Naive thymus-derived CD8-positive, alpha-beta T cell (primary cell): Measurements from ENCODE around the gene DMBT1. TPM values are rescaled to one million over a fixed set of nuclear protein-coding genes. Genes with fewer than 3 reads are reported as not detected.

Source experiments
- ATAC-seq, 2 donors: fragments of 150-1000 bp; cut with Tn5 transposase in 1 of 2; sonication (Bioruptor Pico), chemical (Tn5 transposase) in 1 of 2; 1 replicate in 1 of 2; 2 replicates in 1 of 2; pipeline ENCODE4 v1.10.0; 2021; ENCODE audit warnings: mild to moderate bottlenecking in 2 of 2, moderate library complexity in 2 of 2
- POLR2A ChIA-PET: fragments of 350-600 bp; sonication (Branson Sonifier 250); formaldehyde crosslinking; loops from one replicate; lab custom pipeline; 2021; ENCODE audit warnings: antibody characterized with exemption; lab: Charles Lee
- DNase-seq, 10 donors: peaks; one replicate each; pipeline versions ENCODE4 v3.0.0 to v3.0.0-alpha.2; 2020 to 2022
- H3K27ac Mint-ChIP-seq, 10 donors: one replicate each; pipeline ENCODE4 v1.8.0; 2020 to 2022; ENCODE audit warnings: mild to moderate bottlenecking in 10 of 10, mixed read lengths in 10 of 10, moderate library complexity in 4 of 10, inconsistent platforms in 1 of 10
- H3K27me3 Mint-ChIP-seq, 5 donors: one replicate each; pipeline ENCODE4 v1.8.0; 2021 to 2022; ENCODE audit warnings: mixed read lengths in 5 of 5
- H3K36me3 Mint-ChIP-seq, 3 donors: one replicate each; pipeline ENCODE4 v1.8.0; 2020 to 2022; ENCODE audit warnings: mixed read lengths in 3 of 3, mild to moderate bottlenecking in 2 of 3, inconsistent platforms in 1 of 3
- H3K4me1 Mint-ChIP-seq, 4 donors: one replicate each; pipeline ENCODE4 v1.8.0; 2021 to 2022; ENCODE audit warnings: mixed read lengths in 4 of 4
- H3K4me3 Mint-ChIP-seq, 10 donors: one replicate each; pipeline ENCODE4 v1.8.0; 2020 to 2022; ENCODE audit warnings: mild to moderate bottlenecking in 10 of 10, mixed read lengths in 10 of 10, moderate library complexity in 6 of 10, inconsistent platforms in 1 of 10
- H3K9me3 Mint-ChIP-seq, 9 donors: one replicate each; pipeline ENCODE4 v1.8.0; 2020 to 2022; ENCODE audit warnings: mixed read lengths in 9 of 9, mild to moderate bottlenecking in 3 of 9, inconsistent platforms in 1 of 9, moderate library complexity in 1 of 9
- polyA plus RNA-seq, 3 donors: library from polyadenylated mRNA; unstranded; fragments of 300-500 nt; fragmentation: Illumina TruSeq; gene quantifications; one replicate each; pipeline ENCODE4 v1.2.3, GENCODE V29; 2021
- total RNA-seq, 8 experiments: library from RNA in 2 of 8; stranded (reverse) in 2 of 8; gene quantifications; one replicate each; pipeline ENCODE4 v1.2.3 and lab custom pipeline; 2021 to 2026

Gene DMBT1
- total RNA-seq (not detected), polyA plus RNA-seq (not detected), total RNA-seq (lab: John Stamatoyannopoulos, UW) (0 reads per million in 6 experiments)

- H3K27me3 Mint-ChIP-seq, result peaks cover 3 to 14% (median 10%) of the 10 kb centered on the region in 5 donors
- H3K36me3 Mint-ChIP-seq, result no peaks in the 10 kb centered on the region
- POLR2A ChIA-PET, result no interaction called here
- peaks cover 21 to 31% (median 27%) of the 10 kb centered on the region in 4 donors for H3K4me1 Mint-ChIP-seq
- H3K4me3 Mint-ChIP-seq, result no peak within 1 kb of the TSS
- H3K27ac Mint-ChIP-seq, result peak within 1 kb of the TSS in 2 of 10 donors; percentile 59 to 60
- DNase-seq (no peak), ATAC-seq (no peak)
- H3K9me3 Mint-ChIP-seq, result no peaks in the 10 kb centered on the region
Observed at GRCh38 chr10:122560279-122560804, at the start of gene DMBT1. Gene DMBT1 (plus strand): TSS chr10:122560754. CDS start chr10:122560771, 17 bp downstream.

GRCh38 chr10:122513053-122513452 is 47.5 kb upstream of the DMBT1 start:
- Mint-ChIP-seq H3K4me3 (no peak overlapping the region), H3K9me3 (no peaks in the 10 kb centered on the region), H3K36me3 (no peaks in the 10 kb centered on the region), H3K27ac (no peak overlapping the region), H3K27me3 (peaks cover 0 to 3% (median 0%) of the 10 kb centered on the region in 5 donors), H3K4me1 (peaks cover 15 to 40% (median 36%) of the 10 kb centered on the region in 4 donors)
- DNase-seq, result no peak
- no peak for ATAC-seq
- POLR2A ChIA-PET, result no interaction called here

- POLR2A ChIA-PET, result interaction anchor here (0.8 kb wide), 1 partner anchor 140 kb away, joined by 3 read pairs; the partner anchor contains the start of gene PLEKHA1
- Mint-ChIP-seq H3K27me3 (peaks cover 0 to 3% (median 0%) of the 10 kb centered on the region in 5 donors), H3K4me3 (no peak overlapping the region), H3K27ac (peak overlapping the region in 1 of 10 donors; percentile 13), H3K4me1 (peaks cover 16 to 40% (median 38%) of the 10 kb centered on the region in 4 donors), H3K36me3 (no peaks in the 10 kb centered on the region), H3K9me3 (no peaks in the 10 kb centered on the region)
- DNase-seq (no peak), ATAC-seq (no peak)
Observed at GRCh38 chr10:122514045-122514840, 46.3 kb upstream of the DMBT1 start.

GRCh38 chr10:122515022-122515424 is 45.5 kb upstream of the DMBT1 start:
- ATAC-seq, result no peak
- DNase-seq, result no peak
- POLR2A ChIA-PET, result interaction anchor here (0.8 to 1.1 kb wide), 2 partner anchors 19 to 140 kb away, joined by 3 read pairs; partner anchors contain the start of gene PLEKHA1
- Mint-ChIP-seq H3K4me3 (peak overlapping the region in 1 of 10 donors; percentile 4), H3K27me3 (peaks cover 0 to 3% (median 0%) of the 10 kb centered on the region in 5 donors), H3K36me3 (no peaks in the 10 kb centered on the region), H3K4me1 (peaks cover 16 to 40% (median 38%) of the 10 kb centered on the region in 4 donors), H3K9me3 (no peaks in the 10 kb centered on the region), H3K27ac (no peak overlapping the region)

- Mint-ChIP-seq H3K4me1 (peaks cover 14 to 40% (median 38%) of the 10 kb centered on the region in 4 donors), H3K4me3 (peak overlapping the region in 9 of 10 donors; percentile 4 to 77 (median 59)), H3K27me3 (peaks cover 0 to 2% (median 0%) of the 10 kb centered on the region in 5 donors), H3K9me3 (no peaks in the 10 kb centered on the region), H3K36me3 (no peaks in the 10 kb centered on the region), H3K27ac (peak overlapping the region in 6 of 10 donors; percentile 0 to 76 (median 32))
- POLR2A ChIA-PET, result interaction anchor here (1.0 to 1.2 kb wide), 3 partner anchors 10 to 39 kb away, joined by 3 to 4 read pairs (median 3); no protein-coding TSS in a partner anchor
- peak in 9 of 10 donors; percentile 17 to 80 (median 59) for DNase-seq
- ATAC-seq, result peak; percentile 96 to 97
Observed at GRCh38 chr10:122515588-122516231, 44.8 kb upstream of the DMBT1 start.

- Mint-ChIP-seq H3K4me3 (peak overlapping the region in 6 of 10 donors; percentile 10 to 64 (median 50)), H3K4me1 (peaks cover 14 to 40% (median 38%) of the 10 kb centered on the region in 4 donors), H3K9me3 (no peaks in the 10 kb centered on the region), H3K27me3 (peaks cover 0 to 3% (median 0%) of the 10 kb centered on the region in 5 donors), H3K27ac (peak overlapping the region in 2 of 10 donors; percentile 32 to 79), H3K36me3 (no peaks in the 10 kb centered on the region)
- DNase-seq, result no peak
- ATAC-seq, result no peak
- POLR2A ChIA-PET, result interaction anchor here (0.5 to 1.2 kb wide), 4 partner anchors 18 to 174 kb away, joined by 4 to 5 read pairs (median 4); no protein-coding TSS in a partner anchor
Observed at GRCh38 chr10:122516734-122517133, 43.8 kb upstream of the DMBT1 start.

- peaks cover 0 to 3% (median 0%) of the 10 kb centered on the region in 9 donors for H3K9me3 Mint-ChIP-seq
- H3K27me3 Mint-ChIP-seq, result peaks cover 0 to 3% (median 0%) of the 10 kb centered on the region in 5 donors
- peaks cover 14 to 39% (median 29%) of the 10 kb centered on the region in 4 donors for H3K4me1 Mint-ChIP-seq
- POLR2A ChIA-PET, result no interaction called here
- peak overlapping the region in 3 of 10 donors; percentile 18 to 68 (median 57) for H3K27ac Mint-ChIP-seq
- no peak overlapping the region for H3K4me3 Mint-ChIP-seq
- H3K36me3 Mint-ChIP-seq, result no peaks in the 10 kb centered on the region
- ATAC-seq (no peak), DNase-seq (no peak)
Observed at GRCh38 chr10:122519144-122519543, 41.4 kb upstream of the DMBT1 start.

- Mint-ChIP-seq H3K4me1 (peaks cover 12 to 33% (median 23%) of the 10 kb centered on the region in 4 donors), H3K36me3 (no peaks in the 10 kb centered on the region), H3K27me3 (peaks cover 0 to 3% (median 0%) of the 10 kb centered on the region in 5 donors), H3K9me3 (peaks cover 0 to 3% (median 0%) of the 10 kb centered on the region in 9 donors), H3K27ac (no peak overlapping the region), H3K4me3 (no peak overlapping the region)
- POLR2A ChIA-PET, result no interaction called here
- no peak for ATAC-seq
- DNase-seq, result no peak
Observed at GRCh38 chr10:122519873-122520272, 40.7 kb upstream of the DMBT1 start.

- no peak for DNase-seq
- Mint-ChIP-seq H3K4me3 (no peak overlapping the region), H3K27ac (no peak overlapping the region), H3K9me3 (peaks cover 0 to 3% (median 0%) of the 10 kb centered on the region in 9 donors), H3K4me1 (peaks cover 9 to 26% (median 14%) of the 10 kb centered on the region in 4 donors), H3K36me3 (no peaks in the 10 kb centered on the region), H3K27me3 (peaks cover 0 to 3% (median 0%) of the 10 kb centered on the region in 5 donors)
- POLR2A ChIA-PET, result no interaction called here
- no peak for ATAC-seq
Observed at GRCh38 chr10:122521011-122521410, 39.5 kb upstream of the DMBT1 start.

- POLR2A ChIA-PET, result no interaction called here
- peaks cover 0 to 3% (median 0%) of the 10 kb centered on the region in 9 donors for H3K9me3 Mint-ChIP-seq
- peaks cover 0 to 3% (median 0%) of the 10 kb centered on the region in 5 donors for H3K27me3 Mint-ChIP-seq
Observed at GRCh38 chr10:122524811-122525210, 35.7 kb upstream of the DMBT1 start.

GRCh38 chr10:122525788-122526187 is 34.8 kb upstream of the DMBT1 start:
- DNase-seq, result no peak
- H3K4me3 Mint-ChIP-seq, result no peak overlapping the region
- no peaks in the 10 kb centered on the region for H3K36me3 Mint-ChIP-seq
- H3K4me1 Mint-ChIP-seq, result peaks cover 0 to 7% (median 3%) of the 10 kb centered on the region in 4 donors
- H3K27me3 Mint-ChIP-seq, result peaks cover 1 to 8% (median 1%) of the 10 kb centered on the region in 5 donors
- POLR2A ChIA-PET, result no interaction called here
- H3K27ac Mint-ChIP-seq, result no peak overlapping the region
- H3K9me3 Mint-ChIP-seq, result peaks cover 0 to 3% (median 0%) of the 10 kb centered on the region in 9 donors
- no peak for ATAC-seq

More at GRCh38 chr10:122524811-122525210, 35.7 kb upstream of the DMBT1 start:
- Mint-ChIP-seq H3K36me3 (no peaks in the 10 kb centered on the region), H3K4me3 (no peak overlapping the region), H3K27ac (no peak overlapping the region), H3K4me1 (peaks cover 0 to 6% (median 3%) of the 10 kb centered on the region in 4 donors)
- DNase-seq, result no peak
- ATAC-seq, result no peak

- ATAC-seq (no peak), DNase-seq (no peak)
- peaks cover 0 to 9% (median 3%) of the 10 kb centered on the region in 4 donors for H3K4me1 Mint-ChIP-seq
- H3K27me3 Mint-ChIP-seq, result peaks cover 5 to 19% (median 6%) of the 10 kb centered on the region in 5 donors
- H3K4me3 Mint-ChIP-seq, result no peak overlapping the region
- H3K9me3 Mint-ChIP-seq, result peaks cover 0 to 5% (median 0%) of the 10 kb centered on the region in 9 donors
- no peaks in the 10 kb centered on the region for H3K36me3 Mint-ChIP-seq
- no peak overlapping the region for H3K27ac Mint-ChIP-seq
- POLR2A ChIA-PET, result no interaction called here
Observed at GRCh38 chr10:122526892-122527291, 33.7 kb upstream of the DMBT1 start.
